ENCODE data around the gene TMEM163.
"Not testable (repeated sequence)": the region's sequence is repeated elsewhere in the genome, so short reads cannot be mapped to it uniquely, and the experiment has no call there.

TMEM163 gene

DNA sequence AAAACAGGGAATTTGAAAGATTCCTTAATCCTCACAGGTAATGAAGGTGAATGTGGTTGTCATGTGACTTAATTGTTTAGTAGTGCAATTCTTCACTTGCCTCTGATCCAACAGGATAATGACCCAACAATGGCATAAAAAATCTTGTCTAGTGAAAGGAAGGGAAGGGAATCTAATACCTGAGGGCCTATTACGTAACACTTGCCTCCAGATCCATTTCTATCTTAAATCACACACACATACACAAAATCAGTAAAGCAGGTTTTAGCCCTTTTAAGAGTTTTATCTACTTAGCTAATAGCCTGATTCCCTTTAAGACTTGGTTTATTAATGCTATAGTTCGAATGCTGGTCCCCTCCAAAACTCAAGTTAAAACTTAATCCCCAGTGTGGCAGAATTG lies 118.6 kb downstream of the TMEM163 start:
- ChIA-PET CTCF (no interaction called here), POLR2A (no interaction called here)
- no peak for DNase-seq (ENCODE audit: extremely low spot score)
- TF ChIP-seq FOXK2 (IDR thresholded peaks at IDR 0.05) = no peak
- no peak for TF ChIP-seq BHLHE40 (IDR thresholded peaks at IDR 0.05; ENCODE audit: borderline replicate concordance)
- no peak for TF ChIP-seq NFRKB (IDR thresholded peaks at IDR 0.05)
- TF ChIP-seq HDGF (IDR thresholded peaks at IDR 0.05; ENCODE audit: borderline replicate concordance) = no peak
- TF ChIP-seq FOXM1 (IDR thresholded peaks at IDR 0.05; ENCODE audit: borderline replicate concordance) = no peak
- TF ChIP-seq CTBP1 (IDR thresholded peaks at IDR 0.05; ENCODE audit: borderline replicate concordance) = no peak

DNA sequence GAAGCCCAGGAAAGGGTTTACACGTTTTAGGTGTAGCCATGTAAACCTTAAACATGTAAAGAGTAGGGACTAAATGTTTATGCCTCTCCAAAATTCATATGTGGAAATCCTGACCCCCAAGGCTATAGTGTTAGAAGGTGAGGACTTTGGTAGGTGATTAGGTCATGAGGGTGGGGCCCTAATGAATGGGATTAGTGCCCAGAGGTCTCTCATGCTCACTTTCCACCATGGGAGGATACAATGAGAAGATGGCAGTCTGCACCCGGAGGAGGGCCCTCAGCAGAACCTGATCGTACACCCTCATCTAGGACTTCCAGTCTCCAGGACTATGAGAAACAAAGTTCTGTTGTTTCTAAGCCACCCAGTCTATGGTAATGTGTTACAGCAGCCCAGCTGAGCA lies 119.6 kb downstream of the TMEM163 start:
- ChIA-PET CTCF (no interaction called here), POLR2A (no interaction called here)

DNA sequence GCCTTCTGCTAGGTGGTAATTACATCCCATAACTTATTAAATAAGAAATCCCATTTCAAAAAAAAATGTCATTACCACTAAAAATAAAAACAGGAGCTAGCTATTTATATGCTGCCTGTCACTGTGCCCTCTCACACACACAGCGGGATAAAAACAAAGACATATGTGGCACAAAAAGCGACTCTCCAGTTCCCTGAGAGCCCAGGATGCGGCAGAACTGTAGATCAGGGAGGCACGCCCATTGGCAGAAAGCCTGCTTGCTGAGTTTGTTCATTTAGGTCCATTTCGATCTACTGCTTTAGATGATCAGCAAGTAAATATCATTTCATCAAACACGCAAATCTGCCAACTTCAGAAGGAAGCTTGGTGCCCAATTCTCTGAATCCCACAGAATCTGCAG lies 124.4 kb downstream of the TMEM163 start:
- TF ChIP-seq, protein P1, sequence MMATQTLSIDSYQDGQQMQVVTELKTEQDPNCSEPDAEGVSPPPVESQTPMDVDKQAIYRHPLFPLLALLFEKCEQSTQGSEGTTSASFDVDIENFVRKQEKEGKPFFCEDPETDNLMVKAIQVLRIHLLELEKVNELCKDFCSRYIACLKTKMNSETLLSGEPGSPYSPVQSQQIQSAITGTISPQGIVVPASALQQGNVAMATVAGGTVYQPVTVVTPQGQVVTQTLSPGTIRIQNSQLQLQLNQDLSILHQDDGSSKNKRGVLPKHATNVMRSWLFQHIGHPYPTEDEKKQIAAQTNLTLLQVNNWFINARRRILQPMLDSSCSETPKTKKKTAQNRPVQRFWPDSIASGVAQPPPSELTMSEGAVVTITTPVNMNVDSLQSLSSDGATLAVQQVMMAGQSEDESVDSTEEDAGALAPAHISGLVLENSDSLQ (IDR thresholded peaks at IDR 0.05) = no peak
- TF ChIP-seq ELF4 (IDR thresholded peaks at IDR 0.05) = no peak
- TF ChIP-seq LEF1 (IDR thresholded peaks at IDR 0.05; ENCODE audit: borderline replicate concordance) = no peak
- no peak for TF ChIP-seq TARDBP (IDR thresholded peaks at IDR 0.05)
- TF ChIP-seq L3MBTL2 (conservative IDR thresholded peaks at IDR 0.05) = no peak
- TF ChIP-seq ZNF384 (IDR thresholded peaks at IDR 0.05) = no peak
- TF ChIP-seq BHLHE40 (IDR thresholded peaks at IDR 0.05; ENCODE audit: borderline replicate concordance) = no peak
- TF ChIP-seq SP1 (IDR thresholded peaks at IDR 0.05) = no peak
- TF ChIP-seq HDGF (IDR thresholded peaks at IDR 0.05; ENCODE audit: borderline replicate concordance) = no peak
- no peak for TF ChIP-seq ARNT (IDR thresholded peaks at IDR 0.05)
- no peak for TF ChIP-seq FOXM1 (IDR thresholded peaks at IDR 0.05; ENCODE audit: borderline replicate concordance)
- no peak for TF ChIP-seq CTBP1 (IDR thresholded peaks at IDR 0.05; ENCODE audit: borderline replicate concordance)
- TF ChIP-seq NFRKB (IDR thresholded peaks at IDR 0.05) = no peak
- no peak for TF ChIP-seq SUZ12 (IDR thresholded peaks at IDR 0.05)
- TF ChIP-seq FOXA1 (IDR thresholded peaks at IDR 0.05) = no peak
- no peak for TF ChIP-seq FOXK2 (IDR thresholded peaks at IDR 0.05)
- ChIA-PET CTCF (no interaction called here), POLR2A (no interaction called here)
- no peak for DNase-seq (ENCODE audit: extremely low spot score)

More for the DNA sequence above, 119.6 kb downstream of the TMEM163 start:
- TF ChIP-seq LEF1 (IDR thresholded peaks at IDR 0.05; ENCODE audit: borderline replicate concordance) (no peak), SP1 (IDR thresholded peaks at IDR 0.05) (no peak), FOXM1 (IDR thresholded peaks at IDR 0.05; ENCODE audit: borderline replicate concordance) (no peak), ZNF384 (IDR thresholded peaks at IDR 0.05) (no peak)
- DNase-seq (ENCODE audit: extremely low spot score) = no peak

DNA sequence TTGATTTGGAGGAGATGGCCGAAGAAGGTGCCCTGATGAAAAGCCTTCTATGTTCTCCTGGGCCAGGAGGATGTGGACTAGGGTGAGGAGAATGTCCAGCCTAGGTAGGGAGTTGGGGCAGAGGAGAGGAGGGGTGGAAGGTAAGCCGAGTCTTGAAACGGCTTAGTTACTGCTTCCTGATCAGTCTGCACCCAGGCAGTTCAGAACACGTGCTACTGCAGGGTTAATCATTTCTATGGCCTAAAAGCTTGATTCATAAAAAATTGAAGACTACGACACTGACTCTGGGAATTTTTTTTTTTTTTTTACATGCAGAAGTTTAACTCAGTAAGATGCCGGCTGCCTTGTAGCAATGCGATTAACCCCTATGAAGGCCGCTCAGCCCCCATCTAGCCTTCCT lies 125.3 kb downstream of the TMEM163 start:
- POLR2A ChIA-PET = no interaction called here
- DNase-seq (ENCODE audit: extremely low spot score) = no peak
- TF ChIP-seq ELF4 (IDR thresholded peaks at IDR 0.05) = no peak
- CTCF ChIA-PET = no interaction called here

DNA sequence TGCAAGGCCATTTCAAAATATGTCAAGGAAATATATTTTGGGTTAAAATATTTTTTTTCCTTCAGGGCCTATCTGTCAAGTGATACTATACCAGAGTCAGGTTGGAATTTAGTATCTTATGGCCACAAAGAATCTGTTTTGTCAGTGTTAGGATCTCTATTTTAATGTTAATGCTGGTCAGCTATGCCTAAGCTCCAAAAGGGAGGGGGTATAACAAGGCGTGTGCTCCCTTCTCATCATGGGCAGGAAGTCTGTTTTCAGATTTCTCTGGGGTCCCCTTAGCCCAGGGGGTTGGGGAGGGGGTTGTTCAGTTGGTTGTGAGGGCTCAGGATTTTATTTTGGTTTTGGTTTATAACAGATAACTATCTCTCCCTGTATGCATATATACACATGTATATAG lies 126.4 kb downstream of the TMEM163 start:
- ChIA-PET POLR2A (no interaction called here), CTCF (no interaction called here)
- TF ChIP-seq ZNF384 (IDR thresholded peaks at IDR 0.05) = no peak
- TF ChIP-seq SP1 (IDR thresholded peaks at IDR 0.05) = no peak
- DNase-seq (ENCODE audit: extremely low spot score) = no peak

DNA sequence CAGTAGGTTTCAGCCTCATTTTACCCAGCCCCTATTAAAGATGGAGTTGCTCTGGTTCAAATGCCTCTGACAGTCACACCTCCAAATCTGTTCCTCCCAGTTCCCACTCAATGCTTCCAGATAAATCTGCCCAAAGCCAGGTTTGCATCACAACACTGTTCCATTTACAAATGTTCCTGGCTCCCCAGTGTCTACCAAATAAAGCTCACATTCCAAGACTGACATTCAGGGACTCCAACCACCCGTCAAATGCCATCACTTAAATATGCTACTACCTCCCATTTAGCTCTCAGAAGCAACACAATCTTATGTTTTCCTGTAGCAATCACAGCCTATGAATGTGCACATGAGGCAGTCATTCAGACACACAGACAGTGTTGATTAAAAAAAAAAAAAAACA lies 127.3 kb downstream of the TMEM163 start:
- CTCF ChIA-PET = no interaction called here

DNA sequence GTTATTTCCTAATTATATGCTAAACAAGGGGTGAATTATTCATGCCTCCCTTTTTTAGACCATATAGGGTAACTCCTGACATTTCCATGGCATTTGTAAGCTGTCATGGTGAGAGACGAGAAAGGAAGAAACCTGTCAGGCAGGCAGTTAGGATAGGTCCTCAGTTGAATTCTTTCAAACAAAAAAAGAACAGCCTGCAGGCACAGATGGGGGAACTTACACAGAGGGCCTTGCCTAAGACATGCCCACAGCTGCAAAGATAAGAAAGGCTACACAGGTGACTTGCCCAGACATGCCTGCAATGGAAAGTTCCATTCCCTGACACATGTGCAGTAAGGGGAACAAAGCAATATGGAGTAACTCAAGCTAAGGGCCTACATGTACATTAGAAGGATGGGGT lies 128.1 kb downstream of the TMEM163 start:
- TF ChIP-seq L3MBTL2 (conservative IDR thresholded peaks at IDR 0.05) (no peak), ZNF384 (IDR thresholded peaks at IDR 0.05) (no peak), ELF4 (IDR thresholded peaks at IDR 0.05) (no peak), NFRKB (IDR thresholded peaks at IDR 0.05) (no peak), FOXM1 (IDR thresholded peaks at IDR 0.05; ENCODE audit: borderline replicate concordance) (no peak)
- ChIA-PET CTCF (no interaction called here), POLR2A (no interaction called here)
- no peak for DNase-seq (ENCODE audit: extremely low spot score)

More for the DNA sequence above, 127.3 kb downstream of the TMEM163 start:
- POLR2A ChIA-PET = no interaction called here
- TF ChIP-seq HDGF (IDR thresholded peaks at IDR 0.05; ENCODE audit: borderline replicate concordance) (no peak), CTBP1 (IDR thresholded peaks at IDR 0.05; ENCODE audit: borderline replicate concordance) (no peak), FOXK2 (IDR thresholded peaks at IDR 0.05) (no peak), L3MBTL2 (conservative IDR thresholded peaks at IDR 0.05) (no peak), ARNT (IDR thresholded peaks at IDR 0.05) (no peak), NFRKB (IDR thresholded peaks at IDR 0.05) (no peak), ZNF384 (IDR thresholded peaks at IDR 0.05) (no peak), TARDBP (IDR thresholded peaks at IDR 0.05) (no peak), SP1 (IDR thresholded peaks at IDR 0.05) (no peak), FOXA1 (IDR thresholded peaks at IDR 0.05) (no peak), ELF4 (IDR thresholded peaks at IDR 0.05) (no peak), FOXM1 (IDR thresholded peaks at IDR 0.05; ENCODE audit: borderline replicate concordance) (no peak), SUZ12 (IDR thresholded peaks at IDR 0.05) (no peak), BHLHE40 (IDR thresholded peaks at IDR 0.05; ENCODE audit: borderline replicate concordance) (no peak), LEF1 (IDR thresholded peaks at IDR 0.05; ENCODE audit: borderline replicate concordance) (no peak)
- TF ChIP-seq, protein P1 (IDR thresholded peaks at IDR 0.05) = no peak
- DNase-seq (ENCODE audit: extremely low spot score) = no peak

DNA sequence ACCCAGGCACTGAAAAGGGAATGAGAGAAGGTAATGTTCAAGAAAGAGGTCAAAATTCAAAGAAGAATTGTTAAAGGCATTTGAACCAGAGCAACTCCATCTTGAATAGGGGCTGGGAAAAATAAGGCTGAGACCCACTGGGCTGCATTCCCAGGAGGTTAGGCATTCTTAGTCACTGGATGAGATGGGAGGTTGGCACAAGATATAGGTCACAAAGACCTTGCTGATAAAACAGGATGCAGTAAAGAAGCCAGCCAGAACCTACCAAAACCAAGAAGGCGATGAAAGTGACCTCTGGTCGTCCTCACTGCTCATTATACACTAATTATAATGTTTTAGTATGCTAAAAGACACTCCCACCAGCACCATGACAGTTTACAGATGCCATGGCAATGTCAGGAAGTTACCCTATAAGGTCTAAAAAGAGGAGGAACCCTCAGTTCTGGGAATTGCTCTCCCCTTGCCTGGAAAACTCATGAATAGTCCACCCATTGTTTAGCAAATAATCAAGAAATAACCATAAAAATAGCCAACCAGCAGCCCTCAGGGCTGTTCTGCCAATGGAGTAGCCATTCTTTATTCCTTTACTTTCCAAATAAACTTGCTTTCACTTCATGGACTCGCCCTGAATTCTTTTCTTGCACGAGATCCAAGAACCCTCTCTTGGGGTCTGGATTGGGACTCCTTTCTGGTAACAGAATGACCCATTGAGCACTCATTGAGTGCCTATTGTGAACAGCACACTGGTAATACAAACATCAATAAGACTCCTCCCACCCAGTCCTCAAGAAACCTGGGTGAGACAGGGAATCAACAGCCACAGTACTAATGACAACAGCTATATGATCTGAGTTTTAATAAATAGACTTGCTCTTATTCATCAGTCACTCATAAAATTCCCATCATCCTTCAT lies 129.4 kb downstream of the TMEM163 start:
- POLR2A ChIA-PET; CTCF ChIA-PET; DNase-seq (ENCODE audit: extremely low spot score): not testable (repeated sequence)

Measured in HEK293T (cell line).